ENCODE data around the gene VMAC. TPM values are rescaled to one million over a fixed set of nuclear protein-coding genes. Genes with fewer than 3 reads are reported as not detected.
A peak's percentile ranks its signal among the peaks of the same experiment; 100 is the strongest.

The VMAC gene
- total RNA-seq, 1 donor from 2014 or later: 7.5 TPM

GRCh38 chr19:5916181-5916708 lies 11.6 kb downstream of the VMAC start:
- Mint-ChIP-seq H3K36me3 (ENCODE audit: unreplicated experiment) (no peaks in the 10 kb centered on the region), H3K27ac (ENCODE audit: unreplicated experiment) (peak overlapping the region; percentile 62), H3K9me3 (ENCODE audit: unreplicated experiment) (peaks cover 2% of the 10 kb centered on the region), H3K4me1 (ENCODE audit: low read depth, unreplicated experiment) (peaks cover 13% of the 10 kb centered on the region), H3K27me3 (ENCODE audit: unreplicated experiment) (peaks cover 6% of the 10 kb centered on the region), H3K4me3 (ENCODE audit: unreplicated experiment) (peak overlapping the region; percentile 63)
- TF ChIP-seq, protein P1, sequence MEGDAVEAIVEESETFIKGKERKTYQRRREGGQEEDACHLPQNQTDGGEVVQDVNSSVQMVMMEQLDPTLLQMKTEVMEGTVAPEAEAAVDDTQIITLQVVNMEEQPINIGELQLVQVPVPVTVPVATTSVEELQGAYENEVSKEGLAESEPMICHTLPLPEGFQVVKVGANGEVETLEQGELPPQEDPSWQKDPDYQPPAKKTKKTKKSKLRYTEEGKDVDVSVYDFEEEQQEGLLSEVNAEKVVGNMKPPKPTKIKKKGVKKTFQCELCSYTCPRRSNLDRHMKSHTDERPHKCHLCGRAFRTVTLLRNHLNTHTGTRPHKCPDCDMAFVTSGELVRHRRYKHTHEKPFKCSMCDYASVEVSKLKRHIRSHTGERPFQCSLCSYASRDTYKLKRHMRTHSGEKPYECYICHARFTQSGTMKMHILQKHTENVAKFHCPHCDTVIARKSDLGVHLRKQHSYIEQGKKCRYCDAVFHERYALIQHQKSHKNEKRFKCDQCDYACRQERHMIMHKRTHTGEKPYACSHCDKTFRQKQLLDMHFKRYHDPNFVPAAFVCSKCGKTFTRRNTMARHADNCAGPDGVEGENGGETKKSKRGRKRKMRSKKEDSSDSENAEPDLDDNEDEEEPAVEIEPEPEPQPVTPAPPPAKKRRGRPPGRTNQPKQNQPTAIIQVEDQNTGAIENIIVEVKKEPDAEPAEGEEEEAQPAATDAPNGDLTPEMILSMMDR (IDR thresholded peaks at IDR 0.05; ENCODE audit: partially characterized antibody, unreplicated experiment): no peak
- DNase-seq: no peak

- H3K27ac Mint-ChIP-seq (ENCODE audit: unreplicated experiment): no peak overlapping the region
Observed at GRCh38 chr19:5917431-5918107, 12.9 kb downstream of the VMAC start.

GRCh38 chr19:5918463-5919079 lies 13.9 kb downstream of the VMAC start:
- TF ChIP-seq, protein P1 (IDR thresholded peaks at IDR 0.05; ENCODE audit: partially characterized antibody, unreplicated experiment): no peak
- H3K9me3 Mint-ChIP-seq (ENCODE audit: unreplicated experiment): peaks cover 2% of the 10 kb centered on the region
- peaks cover 4% of the 10 kb centered on the region for H3K36me3 Mint-ChIP-seq (ENCODE audit: unreplicated experiment)
- H3K27me3 Mint-ChIP-seq (ENCODE audit: unreplicated experiment): peaks cover 8% of the 10 kb centered on the region
- peaks cover 22% of the 10 kb centered on the region for H3K4me1 Mint-ChIP-seq (ENCODE audit: low read depth, unreplicated experiment)
- DNase-seq: no peak
- H3K27ac Mint-ChIP-seq (ENCODE audit: unreplicated experiment): no peak overlapping the region
- H3K4me3 Mint-ChIP-seq (ENCODE audit: unreplicated experiment): no peak overlapping the region

More at GRCh38 chr19:5917431-5918107, 12.9 kb downstream of the VMAC start:
- Mint-ChIP-seq H3K9me3 (ENCODE audit: unreplicated experiment) (peaks cover 2% of the 10 kb centered on the region), H3K4me3 (ENCODE audit: unreplicated experiment) (no peak overlapping the region), H3K27me3 (ENCODE audit: unreplicated experiment) (peaks cover 8% of the 10 kb centered on the region), H3K4me1 (ENCODE audit: low read depth, unreplicated experiment) (peaks cover 21% of the 10 kb centered on the region), H3K36me3 (ENCODE audit: unreplicated experiment) (no peaks in the 10 kb centered on the region)
- DNase-seq: no peak
- TF ChIP-seq, protein P1 (IDR thresholded peaks at IDR 0.05; ENCODE audit: partially characterized antibody, unreplicated experiment): no peak

GRCh38 chr19:5921516-5922160 lies 17.0 kb downstream of the VMAC start:
- TF ChIP-seq, protein P1 (IDR thresholded peaks at IDR 0.05; ENCODE audit: partially characterized antibody, unreplicated experiment): no peak
- no peak for DNase-seq
- H3K4me1 Mint-ChIP-seq (ENCODE audit: low read depth, unreplicated experiment): peaks cover 15% of the 10 kb centered on the region
- H3K9me3 Mint-ChIP-seq (ENCODE audit: unreplicated experiment): no peaks in the 10 kb centered on the region
- peaks cover 4% of the 10 kb centered on the region for H3K36me3 Mint-ChIP-seq (ENCODE audit: unreplicated experiment)
- H3K27ac Mint-ChIP-seq (ENCODE audit: unreplicated experiment): peak overlapping the region; percentile 80
- peaks cover 9% of the 10 kb centered on the region for H3K27me3 Mint-ChIP-seq (ENCODE audit: unreplicated experiment)
- no peak overlapping the region for H3K4me3 Mint-ChIP-seq (ENCODE audit: unreplicated experiment)

Measured in glutamatergic neuron (in vitro differentiated cells).